C1 segment of cervical spinal cord (tissue), 14 donors: ENCODE data around the gene PIK3C2G.

Source experiments
- DNase-seq, 14 donors: peaks; one replicate each; lab custom pipeline; 2025; lab: John Stamatoyannopoulos, UW

Gene PIK3C2G

DNA sequence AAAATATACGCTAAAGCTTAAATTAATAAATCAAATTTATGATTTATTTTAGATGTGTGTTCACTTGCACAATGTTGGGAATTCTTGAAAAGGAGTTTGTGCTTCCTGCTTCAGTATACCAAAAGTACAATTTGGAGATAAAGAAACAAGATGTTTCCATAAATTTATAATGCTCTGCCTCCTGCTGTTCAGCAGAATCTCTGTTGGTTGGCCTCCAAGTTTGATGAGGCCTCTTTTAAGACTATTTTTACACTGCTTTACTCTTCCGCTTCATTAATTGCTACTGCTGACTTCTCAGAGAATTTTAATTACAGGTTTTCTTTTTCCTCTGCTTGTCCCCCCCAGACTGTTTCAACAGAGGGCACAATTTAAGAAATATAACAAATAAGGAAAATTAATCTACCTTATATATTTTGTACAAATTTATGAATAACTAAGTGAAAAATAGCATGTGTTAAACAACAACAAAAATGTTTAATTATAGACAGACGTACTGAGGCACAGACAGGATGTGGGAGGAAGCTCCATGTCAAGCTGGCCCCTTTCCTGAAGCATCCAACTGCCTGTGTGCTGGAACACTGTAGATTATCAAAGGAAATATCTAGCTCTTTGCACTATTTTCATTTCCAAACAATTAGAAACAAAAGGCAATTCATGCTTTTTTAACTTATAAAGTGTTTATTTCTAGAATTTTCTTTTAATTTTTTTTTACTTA, 83.9 kb downstream of the PIK3C2G start:
- no peak for DNase-seq

DNA sequence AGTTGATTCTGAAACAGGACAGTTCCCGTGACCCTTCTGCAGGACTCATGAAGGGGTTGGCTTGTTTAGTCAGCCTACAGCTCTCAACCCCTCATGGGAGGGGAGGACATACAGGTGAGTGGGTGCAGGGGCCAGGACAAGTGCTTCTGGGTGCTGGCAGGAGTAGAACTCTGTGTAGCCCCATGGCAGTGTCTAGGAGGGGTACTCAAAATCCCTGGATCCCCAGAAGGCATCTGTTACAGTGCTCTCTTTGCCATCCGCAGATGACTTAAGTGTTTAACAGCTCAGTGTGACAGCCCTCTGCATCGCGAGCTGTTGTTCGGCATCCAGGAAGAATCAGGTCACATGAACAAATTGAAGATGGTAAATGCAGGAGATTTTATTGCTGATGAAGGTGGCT, 91.0 kb downstream of the PIK3C2G start:
- DNase-seq: no peak

DNA sequence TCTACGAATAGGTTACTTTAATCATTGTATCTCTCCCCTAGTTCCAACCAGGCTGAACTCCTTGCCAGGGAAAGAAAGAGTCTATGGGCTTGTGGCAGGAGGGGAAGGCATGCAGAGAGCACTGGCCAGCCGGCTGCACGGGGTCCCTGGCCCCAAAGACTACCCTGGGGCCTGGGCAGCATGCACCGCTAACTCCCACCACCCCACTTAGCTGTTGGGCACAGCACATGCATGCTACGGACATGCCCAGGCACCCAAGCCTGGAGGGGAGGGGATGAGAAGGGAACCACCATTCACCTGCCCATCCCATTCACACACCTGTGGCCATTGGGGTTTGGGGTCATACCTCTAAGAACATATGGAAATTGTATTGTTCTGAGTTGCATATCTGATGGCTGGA, 94.1 kb downstream of the PIK3C2G start:
- no peak for DNase-seq

DNA sequence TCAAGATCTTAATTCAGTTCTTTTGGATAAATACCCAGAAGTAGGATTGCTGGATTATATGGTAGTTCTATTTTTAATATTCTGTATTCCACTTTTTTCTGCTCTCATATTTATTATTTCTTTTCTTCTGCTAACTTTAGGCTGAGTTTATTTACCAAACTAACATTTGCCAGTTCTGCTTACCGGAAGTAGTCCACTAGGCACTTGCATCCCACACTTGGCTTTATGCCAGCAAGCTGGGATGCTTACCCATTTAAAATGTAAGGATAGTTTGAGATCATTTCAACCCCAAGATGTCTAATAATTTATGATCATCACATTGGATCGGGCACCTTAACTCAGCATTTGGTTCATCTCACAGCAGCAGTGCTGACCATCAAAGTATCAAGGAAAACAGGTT, 96.8 kb downstream of the PIK3C2G start:
- no peak for DNase-seq

DNA sequence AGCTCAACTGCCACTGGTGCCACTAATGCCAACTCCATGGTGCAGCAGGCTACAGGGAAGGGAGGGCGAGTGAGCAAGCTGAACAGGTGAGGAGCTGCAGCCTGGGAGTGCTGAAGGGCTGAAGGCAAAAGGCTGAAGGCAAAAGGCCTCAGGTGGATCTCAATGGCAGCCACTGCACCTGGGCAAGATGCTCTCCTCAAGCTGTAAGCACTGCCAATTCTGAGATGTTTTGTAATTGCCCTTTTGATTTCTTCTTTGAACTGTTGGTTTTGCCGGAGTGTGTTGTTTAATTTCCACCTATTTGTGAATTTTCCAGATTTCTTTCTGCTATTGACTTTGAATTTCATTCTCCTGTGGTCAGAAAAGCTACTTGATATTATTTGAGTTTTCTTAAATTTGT, 97.6 kb downstream of the PIK3C2G start:
- DNase-seq: no peak

DNA sequence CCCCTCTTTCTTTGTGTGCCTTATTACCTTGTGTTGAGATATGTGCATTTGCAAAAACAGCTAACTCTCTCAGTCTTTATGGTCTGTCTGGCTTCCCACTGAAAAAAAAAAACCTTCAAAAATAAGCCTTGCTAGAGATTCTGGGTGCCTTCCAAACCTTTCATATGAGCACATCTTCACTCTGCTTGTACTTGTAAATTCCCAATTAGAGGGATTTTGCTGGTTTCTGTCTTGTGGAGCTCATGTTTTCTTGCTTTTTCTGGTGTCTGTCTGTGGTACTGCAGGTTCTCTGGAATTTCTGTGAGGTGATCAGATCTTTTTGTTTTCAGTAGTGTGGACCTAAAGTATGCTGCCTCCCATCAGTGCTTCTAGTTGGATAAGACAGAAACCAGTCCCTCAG, 100.1 kb downstream of the PIK3C2G start:
- DNase-seq: no peak

DNA sequence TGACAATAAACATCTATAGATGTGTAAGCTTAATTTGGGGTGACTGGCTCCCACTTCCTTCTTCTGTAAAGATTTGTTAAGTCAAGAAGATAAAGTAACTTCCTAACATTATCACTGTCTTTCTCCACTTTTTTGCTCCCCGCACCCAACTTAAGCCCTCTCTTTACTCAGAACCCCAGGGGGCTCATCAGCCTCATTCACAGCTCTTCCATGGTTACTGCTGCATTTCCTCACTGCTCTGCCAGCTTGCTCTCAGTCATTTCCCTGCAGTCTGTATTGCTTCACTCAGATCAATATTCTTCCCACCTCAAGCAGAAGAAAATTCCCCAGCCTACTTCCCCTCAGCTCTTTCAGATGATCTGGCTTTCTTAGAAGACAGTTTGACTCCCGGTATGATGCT, 102.0 kb downstream of the PIK3C2G start:
- no peak for DNase-seq

DNA sequence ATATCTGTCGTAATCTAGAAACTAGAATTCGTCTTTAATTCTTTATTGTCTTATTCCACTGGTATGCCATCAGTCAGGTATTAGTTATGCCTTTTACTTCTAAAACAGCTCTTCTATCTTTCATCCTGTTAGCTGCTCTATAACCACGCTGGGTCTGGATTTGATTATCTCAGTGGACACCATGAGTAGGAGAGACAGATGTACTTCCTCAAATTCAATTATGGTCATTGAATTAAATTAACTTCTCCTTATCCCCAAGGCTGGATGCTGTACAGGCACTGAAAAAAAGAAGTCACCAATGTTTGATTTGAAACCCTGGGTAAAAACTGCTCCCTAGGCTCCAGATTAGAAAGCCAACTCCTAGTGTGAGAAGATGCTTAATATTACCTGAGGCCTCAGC, 107.3 kb downstream of the PIK3C2G start:
- no peak for DNase-seq

DNA sequence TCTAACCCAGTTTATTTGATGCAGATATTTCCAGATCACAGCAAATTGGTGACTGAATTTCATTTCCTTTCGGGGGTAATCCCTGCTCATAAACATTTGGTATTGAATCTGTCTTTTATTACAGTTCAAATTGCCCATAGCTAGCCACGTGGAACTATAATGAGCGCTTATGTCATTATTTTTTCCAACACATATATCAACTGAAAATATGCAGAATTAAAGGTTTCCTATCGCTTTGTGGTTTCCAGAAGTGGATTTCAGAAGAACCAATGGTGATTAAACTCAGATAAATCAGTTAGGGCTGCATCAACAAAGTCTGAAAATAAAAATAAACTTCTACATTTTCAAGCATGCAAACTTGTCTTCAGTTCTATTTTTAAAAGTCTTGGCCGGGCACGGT, 111.9 kb downstream of the PIK3C2G start:
- DNase-seq: no peak

DNA sequence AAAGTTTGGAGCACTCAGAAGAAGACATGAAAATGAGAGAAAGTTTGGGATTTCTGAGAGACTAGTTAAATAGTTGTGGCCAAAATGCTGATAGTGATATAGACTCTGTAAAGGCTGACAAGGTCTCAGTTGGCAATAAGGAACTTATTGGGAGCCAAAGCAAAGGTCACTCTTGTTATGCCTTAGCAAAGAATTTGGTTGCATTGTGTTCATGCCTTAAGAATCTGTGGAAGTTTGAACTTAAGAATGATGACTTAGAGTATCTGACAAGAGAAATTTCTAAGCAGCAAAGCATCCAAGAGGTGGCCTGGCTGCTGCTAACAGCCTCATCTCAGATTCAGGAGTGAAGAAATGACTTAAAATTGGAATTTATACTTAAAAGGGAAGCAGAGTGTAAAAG, 113.8 kb downstream of the PIK3C2G start:
- DNase-seq: no peak

DNA sequence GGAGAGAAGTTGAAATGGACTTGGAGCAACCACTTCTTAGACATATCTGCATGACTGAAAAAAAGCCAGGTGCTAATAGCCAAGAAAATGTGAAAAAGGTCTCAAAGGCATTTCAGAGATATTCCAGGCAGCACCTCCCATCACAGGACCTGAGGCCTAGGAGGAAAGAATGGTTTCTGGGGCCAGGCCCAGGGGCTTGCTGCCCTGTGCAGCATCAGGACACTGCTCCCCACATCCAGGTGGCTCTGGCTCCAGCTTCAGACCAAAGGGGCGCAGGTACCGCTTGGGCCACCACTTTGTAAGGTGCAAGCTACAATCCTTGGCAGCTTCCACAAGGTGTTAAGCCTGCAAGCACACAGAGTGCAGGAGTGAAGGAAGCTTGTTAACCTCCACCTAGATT, 114.3 kb downstream of the PIK3C2G start:
- no peak for DNase-seq

DNA sequence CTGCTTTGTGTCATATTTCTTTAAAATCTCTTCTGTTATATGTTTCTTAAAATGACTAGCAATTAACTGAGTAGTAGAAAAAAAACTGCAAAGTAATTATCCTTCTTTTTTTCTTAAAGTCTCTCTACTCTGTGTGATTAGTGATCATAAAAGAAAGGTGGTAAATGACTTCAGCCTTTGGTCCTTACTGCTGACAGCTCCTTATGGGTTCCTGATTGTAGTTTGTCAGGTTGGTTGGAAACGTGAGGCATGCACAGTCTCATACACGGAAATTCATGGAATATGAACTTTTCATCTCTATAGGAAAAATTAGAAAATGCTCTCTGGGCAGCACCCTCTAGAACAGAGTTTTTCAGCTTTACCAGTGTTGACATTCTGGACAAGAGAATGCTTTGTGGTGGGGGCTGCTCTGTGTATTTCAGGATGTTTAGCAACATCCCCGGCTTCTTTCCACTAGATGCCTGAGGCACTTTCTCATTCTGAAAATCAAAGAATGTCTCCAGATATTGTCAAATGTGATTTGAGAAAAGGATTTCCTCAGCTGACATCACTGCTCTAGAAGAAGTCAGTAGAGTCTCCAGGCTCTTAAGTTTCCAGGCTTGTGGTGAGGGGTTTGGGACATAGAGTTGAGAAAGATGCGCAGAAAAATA, 121.0 kb downstream of the PIK3C2G start:
- DNase-seq: no peak

DNA sequence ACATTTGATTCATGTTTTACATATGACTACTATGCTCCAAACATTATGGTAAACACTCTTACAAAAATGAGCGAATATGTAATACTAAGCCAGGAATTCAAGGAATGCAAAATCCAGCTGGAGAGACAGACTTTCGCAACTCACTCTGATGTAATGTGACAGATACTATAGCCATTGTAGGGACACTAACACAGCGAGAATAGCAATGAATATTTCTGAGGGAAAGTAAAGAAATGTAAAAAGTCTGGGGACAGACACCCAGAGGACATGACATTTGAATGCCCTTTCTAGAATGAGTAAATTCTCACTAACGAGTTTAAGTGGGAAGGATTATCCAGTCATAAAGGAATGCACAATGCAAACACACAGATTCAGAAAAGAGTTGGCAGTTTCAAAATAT, 121.9 kb downstream of the PIK3C2G start:
- DNase-seq: no peak

DNA sequence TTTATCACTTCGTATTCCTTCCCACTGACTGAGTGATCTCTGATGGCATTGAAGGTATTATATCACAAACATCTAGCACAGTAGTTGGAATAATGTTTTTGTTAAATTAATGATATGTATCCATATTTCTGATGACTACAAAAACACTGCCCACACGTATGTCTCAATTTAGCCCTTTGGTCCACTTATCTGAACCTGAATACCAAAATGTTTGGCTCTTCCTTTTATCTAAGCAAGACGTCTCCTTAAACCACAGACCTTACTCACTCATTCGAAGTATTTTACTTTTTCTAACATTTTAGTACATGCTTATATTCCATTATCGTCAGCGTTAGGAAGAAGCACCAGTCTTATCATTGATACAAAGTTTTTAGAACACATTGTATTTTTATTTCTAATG, 126.4 kb downstream of the PIK3C2G start:
- DNase-seq: no peak

DNA sequence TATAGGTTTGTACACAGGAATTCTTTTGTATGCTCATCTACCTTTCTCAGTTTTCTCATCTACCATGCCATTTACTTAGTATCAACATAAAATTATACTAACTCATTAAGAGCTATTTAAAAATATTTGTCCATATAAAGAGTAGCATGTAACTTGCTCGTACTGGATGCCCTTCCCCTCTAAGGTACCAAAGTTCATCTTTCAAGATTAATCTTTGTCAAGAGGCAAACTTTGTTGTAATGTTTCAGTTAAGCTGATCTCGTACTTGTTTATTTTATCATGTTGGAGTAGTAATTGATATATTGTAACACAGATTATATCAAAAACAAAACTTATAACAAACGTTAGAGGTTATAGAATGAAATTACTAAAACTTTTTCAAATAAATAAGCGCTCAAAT, 128.5 kb downstream of the PIK3C2G start:
- no peak for DNase-seq

DNA sequence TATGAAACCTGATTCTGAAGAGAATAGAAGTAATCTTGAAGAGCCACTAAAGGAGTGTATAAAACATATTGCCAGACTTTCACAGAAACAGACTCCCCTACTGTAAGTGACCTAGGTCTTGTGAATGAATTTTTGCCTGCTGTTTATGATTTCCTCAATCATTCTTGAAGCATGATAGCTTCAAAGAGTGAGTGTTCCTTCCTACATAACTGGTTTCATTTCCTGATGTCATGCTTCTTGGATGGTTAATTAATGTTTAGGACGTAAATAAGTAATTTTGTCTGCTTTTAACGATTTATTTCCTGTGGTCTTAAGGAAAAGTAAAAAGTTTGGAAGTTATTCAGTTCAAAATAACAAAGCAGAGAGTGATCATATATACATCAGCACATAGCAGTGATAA, 129.8 kb downstream of the PIK3C2G start:
- DNase-seq: no peak

DNA sequence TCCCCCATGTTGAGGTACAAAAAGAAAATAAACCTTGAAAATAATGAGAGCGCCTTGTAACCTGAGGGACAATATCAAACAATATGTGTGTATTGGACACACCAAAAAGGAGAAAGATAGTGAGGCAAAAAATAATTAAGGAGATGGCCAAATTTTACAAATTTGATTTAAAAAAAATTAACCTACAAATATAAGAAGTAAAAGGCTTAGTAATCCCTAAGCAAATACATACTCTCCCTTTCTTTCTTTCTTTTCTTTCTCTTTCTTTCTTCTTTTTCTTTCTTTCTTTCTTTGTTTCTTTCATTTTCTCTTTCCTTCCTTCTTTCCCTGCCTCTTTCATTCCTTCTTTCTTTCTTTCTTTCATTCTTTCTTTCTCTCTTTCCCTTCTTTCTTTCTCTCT, 133.4 kb downstream of the PIK3C2G start:
- DNase-seq: no peak

DNA sequence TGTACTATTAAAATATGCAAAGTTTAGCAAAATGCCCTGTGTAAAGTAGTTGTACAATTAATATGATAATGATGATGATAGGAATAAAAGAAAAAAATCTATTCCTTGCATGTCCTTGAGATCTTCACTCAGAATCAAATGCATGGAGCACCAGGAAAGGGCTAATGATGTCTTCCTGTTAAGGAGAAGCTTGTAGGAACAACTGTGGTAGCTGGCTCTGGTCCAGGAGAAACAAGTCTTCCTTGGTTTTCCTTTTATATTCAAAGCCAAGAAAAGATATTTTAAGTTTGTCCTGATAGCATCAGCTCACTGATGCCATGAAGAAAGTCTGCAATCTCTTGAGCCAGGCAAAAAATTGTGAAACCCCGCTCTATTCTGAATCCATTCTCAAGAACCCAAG, 138.9 kb downstream of the PIK3C2G start:
- no peak for DNase-seq

DNA sequence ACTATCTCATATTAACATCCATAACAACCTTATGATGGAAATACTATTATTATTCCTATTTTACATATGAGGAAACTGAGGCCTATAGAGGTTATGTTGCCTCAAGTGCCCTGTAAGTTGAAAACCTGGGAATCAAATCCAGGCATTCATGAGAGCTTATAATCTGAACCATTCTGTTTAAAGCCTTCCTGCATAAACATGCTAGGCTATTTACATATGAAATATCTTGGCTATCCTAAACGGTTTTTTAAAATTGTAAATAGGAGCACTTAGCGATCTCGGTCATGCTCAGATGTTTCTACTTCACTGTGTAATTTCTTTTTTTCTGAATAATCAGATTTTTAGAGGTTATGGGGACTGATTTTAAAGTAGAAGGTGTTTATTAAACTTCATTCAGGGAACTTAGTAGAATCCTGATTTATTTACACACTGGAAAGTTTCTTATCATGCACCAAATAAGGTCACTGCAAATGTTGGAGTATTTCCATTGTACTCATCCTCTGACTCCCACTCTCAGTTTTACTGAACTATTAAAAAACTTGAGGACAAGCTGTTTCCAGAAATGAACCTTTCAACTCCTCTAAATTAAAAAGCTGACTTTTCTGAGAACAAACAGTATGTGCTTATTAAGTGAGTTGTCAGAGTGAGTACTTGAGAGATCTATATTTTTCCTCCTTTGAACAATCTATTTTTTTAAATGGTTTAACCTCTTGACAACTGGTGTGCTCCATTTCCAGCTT, 141.7 kb downstream of the PIK3C2G start:
- DNase-seq: no peak

DNA sequence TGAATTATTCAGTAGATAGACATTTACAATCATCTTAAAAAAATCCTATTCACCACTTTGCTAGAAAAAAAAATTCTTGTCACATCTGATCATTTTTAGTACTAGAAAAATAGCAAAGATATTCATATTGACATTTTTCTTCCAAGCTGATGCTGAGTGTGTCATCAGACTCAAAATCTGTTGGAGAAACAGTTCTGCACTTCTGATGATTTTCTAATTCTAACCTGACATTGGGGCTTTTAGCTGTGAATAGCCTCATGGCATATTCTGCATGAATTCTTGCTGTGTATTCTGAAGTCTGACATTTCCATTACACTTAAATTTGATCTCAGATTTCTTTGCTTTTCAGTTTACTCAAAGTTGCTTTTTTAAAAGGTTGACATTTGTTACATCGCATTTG, 150.1 kb downstream of the PIK3C2G start:
- no peak for DNase-seq

DNA sequence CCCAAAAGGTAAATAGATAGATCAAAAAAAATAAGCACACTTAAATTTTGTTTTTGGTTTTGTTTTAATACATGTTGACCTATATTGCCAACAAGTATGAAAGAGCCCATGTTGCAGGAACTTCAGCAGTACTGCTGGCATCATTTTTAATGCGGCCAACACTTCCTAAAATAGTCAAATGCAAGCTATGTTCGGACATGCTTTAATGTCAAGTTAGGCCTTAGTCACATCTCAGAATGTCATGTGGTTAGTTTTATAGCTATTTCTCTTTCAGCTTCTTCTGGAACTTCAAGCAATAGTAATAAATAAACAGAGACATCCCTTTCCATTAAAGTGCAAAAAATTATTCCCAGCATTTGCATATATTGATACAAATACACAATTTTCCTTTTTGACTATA, 153.4 kb downstream of the PIK3C2G start:
- no peak for DNase-seq

DNA sequence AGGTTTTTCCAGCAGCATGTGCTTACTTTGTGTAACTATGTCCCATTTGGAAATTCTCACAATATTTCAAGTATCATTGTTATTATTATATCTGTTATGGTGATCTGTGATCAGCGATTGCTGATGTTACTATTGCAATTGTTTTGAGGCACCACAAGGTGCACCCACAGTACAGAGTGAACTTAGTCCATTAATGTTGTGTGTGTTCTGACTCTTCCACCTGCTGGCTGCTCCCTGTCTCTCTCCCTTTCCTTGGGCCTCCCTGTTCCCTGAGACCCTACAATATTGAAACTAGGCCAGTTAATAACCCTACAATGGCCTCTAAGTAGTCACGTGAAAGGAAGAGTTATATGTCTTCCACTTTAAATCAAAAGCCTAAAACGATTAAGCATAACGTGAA, 153.9 kb downstream of the PIK3C2G start:
- DNase-seq: no peak

DNA sequence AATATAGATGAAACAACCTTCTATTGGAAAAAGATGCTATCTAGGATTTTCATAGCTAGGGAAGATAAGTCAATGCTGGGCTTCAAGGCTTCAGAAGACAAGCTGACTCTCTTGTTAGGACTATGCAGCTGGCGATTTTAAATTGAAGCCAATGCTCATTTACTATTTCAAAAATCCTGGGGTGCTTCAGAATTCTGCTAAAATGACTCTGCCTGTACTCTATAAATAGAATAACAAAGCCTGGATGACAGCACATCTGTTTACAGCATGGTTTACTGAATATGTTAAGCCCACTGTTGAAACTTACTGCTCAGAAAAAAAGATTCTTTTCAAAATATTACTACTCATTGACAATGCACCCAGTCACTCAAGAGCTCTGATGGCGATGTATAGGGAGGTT, 155.1 kb downstream of the PIK3C2G start:
- no peak for DNase-seq
